Measurements from ENCODE around the gene PNO1. TPM values are rescaled to one million over a fixed set of nuclear protein-coding genes. Genes with fewer than 3 reads are reported as not detected.
A peak's percentile ranks its signal among the peaks of the same experiment; 100 is the strongest.

PNO1 gene
- total and polyA plus RNA-seq, 3 experiments from 2014 or later = 18.1 to 42.0 (median 38.1) TPM

DNA sequence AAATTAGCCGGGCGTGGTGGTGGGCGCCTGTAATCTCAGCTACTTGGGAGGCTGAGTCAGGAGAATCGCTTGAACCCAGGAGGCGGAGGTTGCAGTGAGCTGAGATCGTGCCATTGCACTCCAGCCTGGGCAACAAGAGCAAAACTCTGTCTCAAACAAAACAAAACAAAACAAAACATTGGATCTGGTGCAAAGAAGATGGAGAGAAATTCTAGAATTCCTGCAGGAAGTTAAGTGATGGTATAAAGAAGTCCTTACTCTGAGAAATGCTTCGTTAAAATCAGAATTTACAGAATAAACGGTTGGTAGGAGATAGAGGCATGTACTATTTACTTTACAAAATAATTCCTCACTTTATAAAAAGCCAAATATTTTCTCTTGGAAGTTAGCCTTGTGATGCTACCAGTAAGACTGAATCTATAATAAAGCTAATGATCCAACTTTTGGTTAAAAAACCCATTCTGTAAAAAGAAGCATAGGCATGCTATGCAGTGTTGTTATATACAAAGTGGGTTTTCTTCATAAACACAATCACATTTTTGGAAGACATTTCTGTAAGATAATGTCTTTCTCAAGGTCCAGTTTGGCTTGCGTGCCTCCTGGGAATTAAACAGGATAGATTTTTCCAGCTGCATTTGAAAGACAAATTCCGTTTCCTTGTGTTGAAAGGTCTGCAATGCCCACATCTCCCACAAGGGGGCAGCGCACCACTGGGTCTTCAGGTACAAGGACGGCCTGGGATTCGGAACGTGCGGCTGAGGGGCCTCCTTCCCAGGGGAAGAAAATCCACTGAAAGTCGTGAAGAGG, 35.6 kb upstream of the PNO1 start:
- ChIA-PET POLR2A (no interaction called here), CTCF (interaction anchor here (0.8 to 4.9 kb wide), 25 partner anchors 8 to 473 kb away, joined by 3 to 53 read pairs (median 5); partner anchors contain the start of genes PLEK and PNO1)
- H3K27ac Mint-ChIP-seq = peak overlapping the region in 1 of 8 donors; percentile 23
- Histone ChIP-seq H3K4me3 (ENCODE audit: low read length) (no peak overlapping the region), H3K27ac (ENCODE audit: low read depth, low read length) (no peak overlapping the region), H3K4me1 (ENCODE audit: insufficient read depth, low read length) (peaks cover 8% of the 10 kb centered on the region), H3K36me3 (ENCODE audit: insufficient read depth, low read length) (no peaks in the 10 kb centered on the region), H3K9me3 (ENCODE audit: low read length) (no peaks in the 10 kb centered on the region), H3K27me3 (ENCODE audit: insufficient read depth, low read length, poor library complexity, severe bottlenecking) (no peaks in the 10 kb centered on the region)
- H3K27me3 Mint-ChIP-seq = peaks cover 5% of the 10 kb centered on the region in 2 donors
- H3K4me1 Mint-ChIP-seq = peaks cover 5 to 15% (median 10%) of the 10 kb centered on the region in 3 donors
- peak; percentile 45 to 80 (median 71) for DNase-seq
- H3K36me3 Mint-ChIP-seq = no peaks in the 10 kb centered on the region
- H3K9me3 Mint-ChIP-seq = no peaks in the 10 kb centered on the region
- peak overlapping the region in 2 of 7 donors; percentile 35 to 39 for H3K4me3 Mint-ChIP-seq

- DNase-seq = no peak
- POLR2A ChIA-PET = no interaction called here
- peaks cover 5 to 15% (median 10%) of the 10 kb centered on the region in 3 donors for H3K4me1 Mint-ChIP-seq
Observed at GRCh38 chr2:68122680-68122964, 35.1 kb upstream of the PNO1 start.

GRCh38 chr2:68124321-68124720, 33.4 kb upstream of the PNO1 start:
- H3K36me3 Mint-ChIP-seq = peaks cover 0 to 7% (median 0%) of the 10 kb centered on the region in 3 donors
- Histone ChIP-seq H3K9me3 (ENCODE audit: low read length) (no peaks in the 10 kb centered on the region), H3K4me3 (ENCODE audit: low read length) (no peak overlapping the region), H3K27me3 (ENCODE audit: insufficient read depth, low read length, poor library complexity, severe bottlenecking) (no peaks in the 10 kb centered on the region), H3K36me3 (ENCODE audit: insufficient read depth, low read length) (no peaks in the 10 kb centered on the region), H3K27ac (ENCODE audit: low read depth, low read length) (no peak overlapping the region), H3K4me1 (ENCODE audit: insufficient read depth, low read length) (peaks cover 8% of the 10 kb centered on the region)
- POLR2A ChIA-PET = no interaction called here
- no peak overlapping the region for H3K27ac Mint-ChIP-seq
- H3K27me3 Mint-ChIP-seq = no peaks in the 10 kb centered on the region
- no peak for DNase-seq
- CTCF ChIA-PET = interaction anchor here (0.9 to 4.9 kb wide), 3 partner anchors 10 to 317 kb away, joined by 3 to 53 read pairs (median 4); no protein-coding TSS in a partner anchor
- no peak overlapping the region for H3K4me3 Mint-ChIP-seq
- no peaks in the 10 kb centered on the region for H3K9me3 Mint-ChIP-seq
- peaks cover 5 to 15% (median 10%) of the 10 kb centered on the region in 3 donors for H3K4me1 Mint-ChIP-seq

More at GRCh38 chr2:68122680-68122964, 35.1 kb upstream of the PNO1 start:
- H3K27ac Mint-ChIP-seq = no peak overlapping the region
- no peak overlapping the region for H3K4me3 Mint-ChIP-seq
- CTCF ChIA-PET = interaction anchor here (0.8 to 4.9 kb wide), 20 partner anchors 9 to 473 kb away, joined by 3 to 53 read pairs (median 5); partner anchors contain the start of genes PLEK and PNO1
- Histone ChIP-seq H3K27me3 (ENCODE audit: insufficient read depth, low read length, poor library complexity, severe bottlenecking) (no peaks in the 10 kb centered on the region), H3K4me3 (ENCODE audit: low read length) (no peak overlapping the region), H3K27ac (ENCODE audit: low read depth, low read length) (no peak overlapping the region), H3K9me3 (ENCODE audit: low read length) (no peaks in the 10 kb centered on the region), H3K4me1 (ENCODE audit: insufficient read depth, low read length) (peaks cover 8% of the 10 kb centered on the region), H3K36me3 (ENCODE audit: insufficient read depth, low read length) (no peaks in the 10 kb centered on the region)
- no peaks in the 10 kb centered on the region for H3K9me3 Mint-ChIP-seq
- peaks cover 5% of the 10 kb centered on the region in 2 donors for H3K27me3 Mint-ChIP-seq
- peaks cover 0 to 3% (median 0%) of the 10 kb centered on the region in 3 donors for H3K36me3 Mint-ChIP-seq

DNA sequence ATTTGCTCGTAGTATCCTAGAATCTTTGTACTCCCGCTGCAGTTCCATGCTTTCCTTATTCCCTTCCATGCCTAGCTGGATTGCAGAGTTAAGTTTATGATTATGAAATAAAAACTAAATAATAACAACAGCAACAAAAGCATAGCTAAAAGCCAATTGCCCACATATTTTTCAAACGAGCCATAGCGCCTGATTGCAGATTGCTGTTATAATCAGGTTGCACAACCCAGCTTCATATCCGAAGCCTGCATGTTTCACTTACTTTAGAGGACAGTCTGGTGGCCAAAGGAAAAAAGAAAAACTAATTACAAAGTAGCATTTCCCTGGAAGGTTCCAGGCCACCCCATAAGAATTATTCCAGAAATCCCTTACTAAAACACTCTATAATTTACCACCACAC, 31.9 kb upstream of the PNO1 start:
- peaks cover 5 to 15% (median 10%) of the 10 kb centered on the region in 3 donors for H3K4me1 Mint-ChIP-seq
- no peaks in the 10 kb centered on the region for H3K9me3 ChIP-seq (ENCODE audit: low read length)
- no peak overlapping the region for H3K27ac Mint-ChIP-seq
- DNase-seq = no peak
- no peak overlapping the region for H3K27ac ChIP-seq (ENCODE audit: low read depth, low read length)
- H3K36me3 ChIP-seq (ENCODE audit: insufficient read depth, low read length) = no peaks in the 10 kb centered on the region
- H3K4me3 Mint-ChIP-seq = no peak overlapping the region
- no peak overlapping the region for H3K4me3 ChIP-seq (ENCODE audit: low read length)
- no peaks in the 10 kb centered on the region for H3K27me3 Mint-ChIP-seq
- no peaks in the 10 kb centered on the region for H3K27me3 ChIP-seq (ENCODE audit: insufficient read depth, low read length, poor library complexity, severe bottlenecking)
- POLR2A ChIA-PET = no interaction called here
- CTCF ChIA-PET = interaction anchor here (1.2 to 1.4 kb wide), 2 partner anchors 157 to 232 kb away, joined by 4 to 6 read pairs; no protein-coding TSS in a partner anchor
- H3K4me1 ChIP-seq (ENCODE audit: insufficient read depth, low read length) = peaks cover 8% of the 10 kb centered on the region
- H3K9me3 Mint-ChIP-seq = no peaks in the 10 kb centered on the region
- H3K36me3 Mint-ChIP-seq = peaks cover 0 to 9% (median 8%) of the 10 kb centered on the region in 3 donors

- no peaks in the 10 kb centered on the region for H3K9me3 ChIP-seq (ENCODE audit: low read length)
- no peaks in the 10 kb centered on the region for H3K9me3 Mint-ChIP-seq
- no peak overlapping the region for H3K4me3 ChIP-seq (ENCODE audit: low read length)
- H3K36me3 ChIP-seq (ENCODE audit: insufficient read depth, low read length) = no peaks in the 10 kb centered on the region
- H3K27me3 Mint-ChIP-seq = no peaks in the 10 kb centered on the region
- H3K27me3 ChIP-seq (ENCODE audit: insufficient read depth, low read length, poor library complexity, severe bottlenecking) = no peaks in the 10 kb centered on the region
- peaks cover 8% of the 10 kb centered on the region for H3K4me1 ChIP-seq (ENCODE audit: insufficient read depth, low read length)
- no peak overlapping the region for H3K27ac Mint-ChIP-seq
- peaks cover 0 to 14% (median 9%) of the 10 kb centered on the region in 3 donors for H3K36me3 Mint-ChIP-seq
- no peak for DNase-seq
- POLR2A ChIA-PET = no interaction called here
- H3K4me1 Mint-ChIP-seq = peaks cover 4 to 9% (median 5%) of the 10 kb centered on the region in 3 donors
- CTCF ChIA-PET = interaction anchor here (1.4 kb wide), 1 partner anchor 231 kb away, joined by 4 read pairs; no protein-coding TSS in a partner anchor
- no peak overlapping the region for H3K4me3 Mint-ChIP-seq
- no peak overlapping the region for H3K27ac ChIP-seq (ENCODE audit: low read depth, low read length)
Observed at GRCh38 chr2:68126561-68126960, 31.1 kb upstream of the PNO1 start.

GRCh38 chr2:68127358-68128242, 30.1 kb upstream of the PNO1 start:
- H3K4me1 ChIP-seq (ENCODE audit: insufficient read depth, low read length) = peaks cover 1% of the 10 kb centered on the region
- CTCF ChIA-PET = interaction anchor here (1.1 kb wide), 1 partner anchor 9 kb away, joined by 3 read pairs; no protein-coding TSS in a partner anchor
- Mint-ChIP-seq H3K27ac (peak overlapping the region in 2 of 8 donors; percentile 6 to 66), H3K9me3 (no peaks in the 10 kb centered on the region), H3K4me1 (peaks cover 0 to 2% (median under 1%) of the 10 kb centered on the region in 3 donors), H3K4me3 (no peak overlapping the region), H3K36me3 (peaks cover 0 to 23% (median 14%) of the 10 kb centered on the region in 3 donors), H3K27me3 (no peaks in the 10 kb centered on the region)
- no peaks in the 10 kb centered on the region for H3K27me3 ChIP-seq (ENCODE audit: insufficient read depth, low read length, poor library complexity, severe bottlenecking)
- no peaks in the 10 kb centered on the region for H3K36me3 ChIP-seq (ENCODE audit: insufficient read depth, low read length)
- DNase-seq = no peak
- POLR2A ChIA-PET = no interaction called here
- no peak overlapping the region for H3K27ac ChIP-seq (ENCODE audit: low read depth, low read length)
- H3K4me3 ChIP-seq (ENCODE audit: low read length) = no peak overlapping the region
- H3K9me3 ChIP-seq (ENCODE audit: low read length) = no peaks in the 10 kb centered on the region

- H3K9me3 ChIP-seq (ENCODE audit: low read length) = no peaks in the 10 kb centered on the region
- H3K27me3 ChIP-seq (ENCODE audit: insufficient read depth, low read length, poor library complexity, severe bottlenecking) = no peaks in the 10 kb centered on the region
- H3K27me3 Mint-ChIP-seq = no peaks in the 10 kb centered on the region
- H3K36me3 Mint-ChIP-seq = peaks cover 6 to 73% (median 21%) of the 10 kb centered on the region in 3 donors
- DNase-seq = no peak
- peaks cover 0 to 1% (median 0%) of the 10 kb centered on the region in 3 donors for H3K4me1 Mint-ChIP-seq
- H3K4me3 Mint-ChIP-seq = no peak overlapping the region
- no peaks in the 10 kb centered on the region for H3K9me3 Mint-ChIP-seq
- peak overlapping the region in 1 of 8 donors; percentile 42 for H3K27ac Mint-ChIP-seq
- no peaks in the 10 kb centered on the region for H3K4me1 ChIP-seq (ENCODE audit: insufficient read depth, low read length)
- H3K27ac ChIP-seq (ENCODE audit: low read depth, low read length) = no peak overlapping the region
- ChIA-PET CTCF (no interaction called here), POLR2A (no interaction called here)
- H3K36me3 ChIP-seq (ENCODE audit: insufficient read depth, low read length) = peaks cover 9% of the 10 kb centered on the region
- H3K4me3 ChIP-seq (ENCODE audit: low read length) = no peak overlapping the region
Observed at GRCh38 chr2:68134120-68134519, 23.6 kb upstream of the PNO1 start.
